ENCODE data around the gene MAP2K6.

MAP2K6 gene

GRCh38 chr17:69579961-69580677 is 165.6 kb downstream of the MAP2K6 start:
- no peaks in the 10 kb centered on the region for H3K36me3 ChIP-seq (ENCODE audit: insufficient read depth, low read length)
- no peak overlapping the region for H2AFZ ChIP-seq (ENCODE audit: low read length)
- TF ChIP-seq EZH2phosphoT487 (IDR thresholded peaks at IDR 0.05; ENCODE audit: borderline replicate concordance) = no peak
- no peak for TF ChIP-seq CTCF (conservative IDR thresholded peaks at IDR 0.05; ENCODE audit: low read length)
- H3K4me1 ChIP-seq (ENCODE audit: insufficient read depth, low read length, poor library complexity, severe bottlenecking) = peaks cover 19% of the 10 kb centered on the region
- no peaks in the 10 kb centered on the region for H3K79me2 ChIP-seq (ENCODE audit: insufficient read depth, low read length)
- H3K4me3 ChIP-seq (ENCODE audit: low read length, poor library complexity, severe bottlenecking) = no peak overlapping the region
- H3K9me3 ChIP-seq (ENCODE audit: insufficient read depth, low read depth, low read length) = no peaks in the 10 kb centered on the region
- no peaks in the 10 kb centered on the region for H3F3A ChIP-seq (ENCODE audit: low read depth)
- H3K4me2 ChIP-seq (ENCODE audit: low read depth, low read length, poor library complexity, severe bottlenecking) = peak overlapping the region; percentile 87
- H4K20me1 ChIP-seq (ENCODE audit: insufficient read depth, low read length, poor library complexity, severe bottlenecking) = no peaks in the 10 kb centered on the region
- H3K9me2 ChIP-seq (replicated peaks; ENCODE audit: low read depth, low read length) = no peaks in the 10 kb centered on the region
- no peak overlapping the region for H3K9ac ChIP-seq (ENCODE audit: low read depth, low read length, poor library complexity, severe bottlenecking)
- H3K27me3 ChIP-seq (ENCODE audit: insufficient read depth, low read length, poor library complexity, severe bottlenecking) = no peaks in the 10 kb centered on the region

- Histone ChIP-seq H3K4me3 (ENCODE audit: low read length, poor library complexity, severe bottlenecking) (peak overlapping the region; percentile 75), H3K9me3 (ENCODE audit: insufficient read depth, low read depth, low read length) (no peaks in the 10 kb centered on the region), H3F3A (ENCODE audit: low read depth) (no peaks in the 10 kb centered on the region), H3K9ac (ENCODE audit: low read depth, low read length, poor library complexity, severe bottlenecking) (peak overlapping the region; percentile 53), H2AFZ (ENCODE audit: low read length) (peak overlapping the region; percentile 56), H4K20me1 (ENCODE audit: insufficient read depth, low read length, poor library complexity, severe bottlenecking) (no peaks in the 10 kb centered on the region), H3K27me3 (ENCODE audit: insufficient read depth, low read length, poor library complexity, severe bottlenecking) (no peaks in the 10 kb centered on the region), H3K4me1 (ENCODE audit: insufficient read depth, low read length, poor library complexity, severe bottlenecking) (peaks cover 16% of the 10 kb centered on the region), H3K79me2 (ENCODE audit: insufficient read depth, low read length) (no peaks in the 10 kb centered on the region), H3K4me2 (ENCODE audit: low read depth, low read length, poor library complexity, severe bottlenecking) (peak overlapping the region; percentile 87), H3K9me2 (replicated peaks; ENCODE audit: low read depth, low read length) (no peaks in the 10 kb centered on the region), H3K36me3 (ENCODE audit: insufficient read depth, low read length) (no peaks in the 10 kb centered on the region)
- TF ChIP-seq EZH2phosphoT487 (IDR thresholded peaks at IDR 0.05; ENCODE audit: borderline replicate concordance) (no peak), CTCF (conservative IDR thresholded peaks at IDR 0.05; ENCODE audit: low read length) (no peak)
Observed at GRCh38 chr17:69581061-69581961, 166.8 kb downstream of the MAP2K6 start.

- Histone ChIP-seq H3K9ac (ENCODE audit: low read depth, low read length, poor library complexity, severe bottlenecking) (no peak overlapping the region), H3K4me2 (ENCODE audit: low read depth, low read length, poor library complexity, severe bottlenecking) (no peak overlapping the region), H2AFZ (ENCODE audit: low read length) (no peak overlapping the region), H3K9me2 (replicated peaks; ENCODE audit: low read depth, low read length) (no peaks in the 10 kb centered on the region), H3K9me3 (ENCODE audit: insufficient read depth, low read depth, low read length) (no peaks in the 10 kb centered on the region), H3F3A (ENCODE audit: low read depth) (no peaks in the 10 kb centered on the region), H3K27me3 (ENCODE audit: insufficient read depth, low read length, poor library complexity, severe bottlenecking) (no peaks in the 10 kb centered on the region), H3K79me2 (ENCODE audit: insufficient read depth, low read length) (no peaks in the 10 kb centered on the region), H3K4me3 (ENCODE audit: low read length, poor library complexity, severe bottlenecking) (no peak overlapping the region), H3K36me3 (ENCODE audit: insufficient read depth, low read length) (no peaks in the 10 kb centered on the region), H4K20me1 (ENCODE audit: insufficient read depth, low read length, poor library complexity, severe bottlenecking) (no peaks in the 10 kb centered on the region), H3K4me1 (ENCODE audit: insufficient read depth, low read length, poor library complexity, severe bottlenecking) (no peaks in the 10 kb centered on the region)
- TF ChIP-seq CTCF (conservative IDR thresholded peaks at IDR 0.05; ENCODE audit: low read length) (no peak), EZH2phosphoT487 (IDR thresholded peaks at IDR 0.05; ENCODE audit: borderline replicate concordance) (no peak)
Observed at GRCh38 chr17:69588316-69588715, 173.8 kb downstream of the MAP2K6 start.
